Measurements from ENCODE around the gene AGBL4.
A peak's percentile ranks its signal among the peaks of the same experiment; 100 is the strongest.
"Not testable (repeated sequence)": the region's sequence is repeated elsewhere in the genome, so short reads cannot be mapped to it uniquely, and the experiment has no call there.

The AGBL4 gene

GRCh38 chr1:49013079-49013478 is 1010.7 kb downstream of the AGBL4 start:
- no peak for DNase-seq

- DNase-seq, result not testable (repeated sequence)
Measured at GRCh38 chr1:49002981-49003380, 1020.8 kb downstream of the AGBL4 start.

- DNase-seq, result no peak
Measured at GRCh38 chr1:48999321-48999720, 1024.4 kb downstream of the AGBL4 start.

DNA sequence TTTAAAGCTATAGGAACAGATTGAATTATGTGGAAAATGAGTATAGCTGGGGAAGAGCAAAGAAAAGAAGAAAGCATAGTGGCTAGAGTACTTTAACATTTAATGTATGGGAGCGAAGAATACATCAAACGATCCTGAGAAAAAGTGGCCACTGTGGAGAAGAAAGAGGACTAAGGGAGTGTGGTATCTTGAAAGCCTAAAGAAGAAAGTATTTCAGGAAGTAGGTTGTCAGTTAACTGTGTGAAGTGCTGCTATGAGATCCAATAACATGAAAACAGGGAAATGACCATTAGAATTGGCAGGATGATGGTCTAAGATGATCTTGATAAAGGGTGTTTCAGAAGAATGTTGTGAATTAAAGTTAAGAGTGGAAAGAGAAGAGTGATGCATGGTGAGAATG is 1027.4 kb downstream of the AGBL4 start:
- no peak for DNase-seq

DNA sequence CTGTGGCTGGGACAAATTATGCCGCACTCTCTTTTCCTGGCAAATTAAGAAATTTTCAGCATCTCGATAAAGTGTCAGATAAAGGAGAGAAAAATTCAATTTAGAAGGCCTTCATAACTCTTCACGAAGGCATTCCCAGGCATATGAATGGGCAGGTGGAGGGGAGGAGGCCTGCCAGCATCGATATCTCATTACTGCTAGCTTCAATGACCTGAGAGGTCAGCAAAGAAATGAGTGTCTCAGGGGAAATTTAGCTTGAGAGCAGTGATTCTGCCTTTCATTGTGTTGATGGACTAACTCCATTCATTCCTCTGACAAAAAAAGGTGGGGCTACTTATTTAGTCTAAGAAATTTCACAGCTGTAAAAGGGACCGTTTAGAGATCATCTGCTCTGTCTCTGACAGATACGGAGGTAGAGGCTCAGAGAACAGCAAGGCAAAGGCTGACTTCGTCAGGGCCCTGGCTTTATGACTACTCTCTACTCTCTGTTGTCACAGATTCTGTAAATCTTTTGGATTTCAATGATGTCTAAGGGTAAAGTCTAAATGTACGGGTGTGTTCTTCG is 1035.0 kb downstream of the AGBL4 start:
- DNase-seq, result peak; percentile 12

DNA sequence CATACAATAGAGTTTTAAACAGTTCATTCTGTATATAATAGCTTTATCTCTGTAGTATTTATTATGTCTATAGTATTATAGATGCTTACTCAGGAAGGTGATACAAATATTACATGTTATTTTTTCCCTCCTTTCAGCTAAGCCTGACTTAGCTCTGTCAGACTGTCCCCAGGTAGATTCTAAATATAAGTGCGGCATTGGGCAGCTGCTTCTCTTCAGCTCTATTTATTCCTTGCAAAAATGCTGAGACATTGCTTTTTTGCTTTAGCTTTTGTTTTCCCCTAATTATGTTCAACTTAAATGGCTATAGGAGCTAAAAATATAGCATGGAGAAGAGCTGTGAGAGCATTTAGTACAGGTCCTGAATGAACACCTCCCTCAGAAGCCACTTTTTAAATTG is 1043.8 kb downstream of the AGBL4 start:
- no peak for DNase-seq

- DNase-seq, result no peak
Measured at GRCh38 chr1:48978413-48978812, 1045.3 kb downstream of the AGBL4 start.

GRCh38 chr1:48977273-48977672 is 1046.5 kb downstream of the AGBL4 start:
- no peak for DNase-seq

- DNase-seq, result peak; percentile 9
Measured at GRCh38 chr1:48969971-48970370, 1053.8 kb downstream of the AGBL4 start.

GRCh38 chr1:48967318-48967717 is 1056.4 kb downstream of the AGBL4 start:
- DNase-seq, result no peak

DNA sequence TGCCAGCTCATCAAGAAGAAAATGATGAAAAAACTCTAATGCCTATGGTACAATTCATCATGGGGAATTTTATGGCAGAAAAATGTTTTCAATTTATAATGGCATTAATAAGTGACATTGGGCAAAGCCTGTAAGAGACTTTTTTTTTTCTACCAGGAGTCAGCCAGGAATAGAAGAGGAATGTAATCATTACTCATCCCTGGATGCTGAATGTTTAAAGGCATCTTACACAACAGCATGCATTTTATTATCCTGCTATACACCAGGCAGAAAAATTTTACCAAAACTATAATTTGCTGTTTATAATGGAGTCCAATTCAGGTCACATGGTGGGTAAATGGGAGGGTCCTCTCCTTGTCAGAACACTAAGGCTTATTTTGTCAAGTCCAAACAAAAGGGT is 1057.2 kb downstream of the AGBL4 start:
- no peak for DNase-seq

DNA sequence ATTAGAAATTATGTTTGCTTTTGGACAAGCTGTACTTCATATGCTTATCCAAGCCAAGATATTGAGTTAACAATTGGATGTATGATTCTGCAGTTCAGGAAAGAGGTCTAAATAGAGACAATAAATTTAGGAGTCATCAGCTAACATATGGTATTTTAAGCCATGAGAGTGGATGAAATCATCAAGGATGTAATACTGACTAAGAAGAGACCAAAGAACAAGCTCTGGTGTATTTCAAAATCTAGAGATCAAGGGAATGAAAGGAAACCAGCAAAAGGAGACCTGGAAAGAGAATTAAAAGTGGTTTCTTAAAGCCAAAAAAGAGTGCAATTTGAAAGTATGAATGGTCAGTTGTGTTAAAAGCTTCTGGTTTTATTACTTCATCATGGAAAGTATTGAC is 1063.4 kb downstream of the AGBL4 start:
- DNase-seq, result no peak

- no peak for DNase-seq
Measured at GRCh38 chr1:48955774-48956173, 1068.0 kb downstream of the AGBL4 start.

- DNase-seq, result no peak
Measured at GRCh38 chr1:48953617-48954016, 1070.1 kb downstream of the AGBL4 start.

DNA sequence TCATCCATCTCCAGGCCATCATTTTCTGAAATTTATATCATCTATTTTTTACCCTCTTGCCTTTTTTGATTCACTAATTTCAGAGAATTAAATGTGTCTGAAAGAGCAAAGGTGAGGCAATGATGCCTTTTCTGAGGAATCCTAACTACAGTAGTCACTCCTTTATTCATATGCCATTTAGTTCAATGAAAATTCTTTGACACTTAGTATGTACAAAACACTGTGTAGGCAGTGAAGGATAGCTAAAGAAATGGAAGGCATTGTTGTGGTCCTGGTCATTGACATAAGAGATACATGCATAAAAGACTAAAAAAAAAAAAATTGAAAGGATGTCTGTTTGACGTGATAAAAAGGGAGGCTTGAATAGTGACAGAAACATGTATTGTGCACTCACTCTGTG is 1075.2 kb downstream of the AGBL4 start:
- DNase-seq, result no peak

GRCh38 chr1:48947761-48948537 is 1075.8 kb downstream of the AGBL4 start:
- no peak for DNase-seq

DNA sequence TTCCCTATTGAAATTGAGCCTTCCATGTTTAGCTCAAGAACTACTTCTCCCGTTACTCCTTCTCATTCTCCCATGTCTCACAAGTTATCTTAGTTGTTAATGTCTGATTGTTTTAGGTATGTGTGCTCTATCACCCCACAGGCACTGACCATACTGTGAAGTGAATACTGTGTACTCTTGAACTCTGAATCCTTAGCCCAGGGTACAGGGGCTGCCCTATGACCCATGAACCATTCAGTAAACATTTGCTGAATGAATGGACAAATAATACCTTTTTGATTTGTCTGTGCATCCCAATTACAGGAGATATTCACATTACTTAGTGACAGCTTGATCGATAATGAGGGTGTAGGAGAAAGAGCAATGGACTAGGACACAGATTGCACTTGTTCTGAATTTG is 1077.7 kb downstream of the AGBL4 start:
- no peak for DNase-seq

DNA sequence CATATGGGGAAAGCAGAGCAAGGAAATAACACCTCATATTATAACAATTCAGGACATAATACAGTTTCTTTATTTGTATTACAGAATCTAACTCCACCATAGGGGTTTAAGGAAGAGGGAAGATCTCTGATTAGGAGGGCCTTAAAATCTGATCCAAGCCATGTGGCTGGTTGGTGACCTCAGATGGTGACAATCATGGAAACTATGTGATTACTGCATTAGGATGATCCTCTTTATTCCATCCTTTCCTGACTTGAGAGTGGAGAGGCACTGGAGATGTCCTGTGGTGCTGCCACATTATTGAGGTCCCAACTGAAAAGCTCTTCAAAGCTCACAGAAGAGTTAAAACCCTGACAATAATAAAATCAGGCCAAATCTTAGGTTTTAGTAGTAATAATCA is 1078.9 kb downstream of the AGBL4 start:
- no peak for DNase-seq

DNA sequence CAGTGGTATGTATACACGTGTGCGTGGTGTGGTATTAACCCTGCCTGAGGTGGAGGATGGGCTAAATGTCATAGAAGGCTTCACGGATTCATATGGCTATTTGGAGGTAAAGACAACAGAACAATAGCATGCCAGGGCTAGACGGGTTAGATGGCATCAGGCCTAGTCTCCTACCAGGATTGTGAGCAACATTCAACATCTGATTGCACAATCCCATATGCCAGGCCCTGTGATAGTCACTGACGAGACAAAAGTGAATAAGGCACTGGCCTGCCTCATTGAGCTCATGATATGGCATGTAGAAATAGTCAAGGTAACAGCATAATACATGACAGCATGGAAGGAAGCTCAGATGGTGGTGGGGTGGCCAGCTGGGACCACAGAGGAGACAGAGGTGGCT is 1079.9 kb downstream of the AGBL4 start:
- DNase-seq, result no peak

DNA sequence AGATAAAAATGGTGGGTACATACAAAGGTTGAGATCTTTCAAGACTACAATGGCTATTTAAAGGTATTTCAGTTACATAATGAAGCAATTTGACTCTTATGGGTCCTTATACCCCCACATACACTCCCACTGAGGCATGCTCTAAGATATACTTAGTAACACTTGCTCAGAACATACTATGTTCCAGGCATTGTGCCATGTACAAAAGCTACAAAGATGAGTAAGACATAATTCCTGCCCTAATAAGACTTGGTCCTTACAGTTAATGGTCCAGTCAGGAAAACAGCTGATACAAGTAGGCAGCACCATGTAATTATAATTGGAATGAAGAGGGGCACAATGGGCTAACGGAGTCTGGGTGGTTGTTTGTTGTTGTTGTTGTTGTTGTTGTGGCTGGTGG is 1080.4 kb downstream of the AGBL4 start:
- no peak for DNase-seq

- no peak for DNase-seq
Measured at GRCh38 chr1:48940962-48941732, 1082.6 kb downstream of the AGBL4 start.

- no peak for DNase-seq
Measured at GRCh38 chr1:48940354-48940753, 1083.4 kb downstream of the AGBL4 start.

DNA sequence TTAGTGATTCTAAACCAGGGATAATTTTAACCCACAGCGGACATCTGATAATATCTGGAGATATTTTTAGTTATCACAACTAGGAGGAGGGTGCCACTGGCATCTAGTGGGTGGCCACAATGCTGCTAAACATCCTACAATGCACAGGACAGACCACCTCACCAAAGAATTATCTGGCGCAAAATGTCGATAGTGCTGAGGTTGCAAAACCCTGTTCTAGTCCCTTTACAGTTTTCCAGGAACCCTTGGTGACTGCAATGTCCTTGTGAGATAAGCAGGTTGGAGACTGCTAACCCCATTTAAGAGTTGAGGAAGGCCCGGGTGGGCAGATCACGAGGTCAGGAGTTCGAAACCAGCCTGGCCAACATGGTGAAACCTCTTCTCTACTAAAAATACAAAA is 1083.9 kb downstream of the AGBL4 start:
- no peak for DNase-seq

GRCh38 chr1:48939042-48939441 is 1084.7 kb downstream of the AGBL4 start:
- no peak for DNase-seq

Measured in NCI-H69 (cell line).